HepG2 (cell line): ENCODE data around the gene MMP28. TPM values are rescaled to one million over a fixed set of nuclear protein-coding genes. Genes with fewer than 3 reads are reported as not detected.

Experiments used
- ATAC-seq: fragments of 200-7000 bp; cut with Tn5 transposase; 3 replicates; pipeline ENCODE4 v1.9.1; 2020; ENCODE audit warnings: mild to moderate bottlenecking, moderate library complexity
- BruUV-seq: library from RNA; stranded (reverse); fragments of 400-500 nt; replicated peaks from 2 replicates; lab custom pipeline; 2021; lab: Mats Ljungman, UMichigan
- CTCF ChIA-PET: fragments of 300-600 bp; formaldehyde crosslinking; extraction: SDS; loops from one replicate; lab custom pipeline; 2021; ENCODE audit warnings: low total read pairs, inconsistent platforms, low intra/inter-chr PET ratio; lab: Yijun Ruan, JAX
- POLR2A ChIA-PET: fragments of 350-600 bp; sonication (Branson Sonifier 250); formaldehyde crosslinking; loops from one replicate; lab custom pipeline; 2020; ENCODE audit warnings: antibody characterized with exemption, inconsistent platforms; lab: Yijun Ruan, JAX
- DNase-seq: peaks from one replicate; pipeline ENCODE4 v3.0.0-alpha.2; 2015; ENCODE audit warnings: low spot score
- FAIRE-seq: peaks from 3 replicates; lab custom pipeline; 2011; peaks lifted over from hg19 to GRCh38; lab: Jason Lieb, UNC
- H2AFZ ChIP-seq: one replicate; pipeline ENCODE4 v1.6.1; 2011; ENCODE audit warnings: low read length, inconsistent platforms
- H3K27ac ChIP-seq: fragments of 300-600 bp; 3 replicates; pipeline ENCODE4 v1.8.0; 2011; ENCODE audit warnings: mixed run types, mild to moderate bottlenecking, mixed read lengths, low read length, inconsistent platforms; ENCODE audit not compliant: insufficient read depth; ENCODE audit errors: extremely low read length
- H3K27me3 ChIP-seq, 2 experiments: fragments of 200-600 bp in 1 of 2; 2 replicates in 1 of 2; 3 replicates in 1 of 2; pipeline versions ENCODE4 v1.6.0 to v1.8.0; 2011; ENCODE audit warnings: low read length in 2 of 2, mild to moderate bottlenecking in 2 of 2, moderate library complexity in 2 of 2, inconsistent platforms in 1 of 2; ENCODE audit not compliant: insufficient read depth in 2 of 2, control insufficient read depth in 1 of 2
- H3K36me3 ChIP-seq, 2 experiments: fragments of 200-600 bp in 1 of 2; replicated peaks in 1 of 2; 2 replicates in 1 of 2; 3 replicates in 1 of 2; pipeline versions ENCODE4 v1.5.1 to v1.8.0; 2011; ENCODE audit warnings: low read length in 2 of 2, inconsistent platforms in 1 of 2; ENCODE audit not compliant: insufficient read depth in 2 of 2, control insufficient read depth in 1 of 2
- H3K4me1 ChIP-seq: 2 replicates; pipeline ENCODE4 v1.5.1; 2012; ENCODE audit warnings: low read length, inconsistent platforms; ENCODE audit not compliant: insufficient read depth
- H3K4me2 ChIP-seq: 2 replicates; pipeline ENCODE4 v1.6.0; 2011; ENCODE audit warnings: low read depth, low read length, inconsistent platforms
- H3K4me3 ChIP-seq, 3 experiments: fragments of 200-600 bp in 1 of 3; sonication (generic), shearing (Covaris generic) in 1 of 3; replicated peaks in 1 of 3; 2 replicates each; pipeline ENCODE4 v1.5.1; 2011 to 2016; ENCODE audit warnings: low read length in 3 of 3, inconsistent platforms in 2 of 3, low read depth in 2 of 3, mild to moderate bottlenecking in 2 of 3, control low read depth in 1 of 3, mixed read lengths in 1 of 3; ENCODE audit not compliant: insufficient read depth in 1 of 3
- H3K79me2 ChIP-seq: one replicate; pipeline ENCODE4 v1.6.1; 2011; ENCODE audit warnings: low read length, inconsistent platforms; ENCODE audit not compliant: insufficient read depth
- H3K9ac ChIP-seq: 2 replicates; pipeline ENCODE4 v1.6.0; 2011; ENCODE audit warnings: mild to moderate bottlenecking, low read depth, low read length, inconsistent platforms; ENCODE audit not compliant: insufficient read depth
- H3K9me3 ChIP-seq: 2 replicates; pipeline ENCODE4 v1.5.1; 2012; ENCODE audit warnings: mild to moderate bottlenecking, low read length
- H4K20me1 ChIP-seq: 2 replicates; pipeline ENCODE4 v1.6.0; 2011; ENCODE audit warnings: inconsistent platforms, mild to moderate bottlenecking, low read length, moderate library complexity; ENCODE audit not compliant: insufficient read depth
- CBFB ChIP-seq: sonication (generic); formaldehyde crosslinking; IDR thresholded peaks from 2 replicates; pipeline ENCODE4 v1.4.0; 2020; ENCODE audit warnings: missing genetic modification reagents
- DZIP1 ChIP-seq: sonication (generic); formaldehyde crosslinking; IDR thresholded peaks from 2 replicates; pipeline ENCODE4 v1.5.0; 2020; ENCODE audit warnings: mild to moderate bottlenecking, missing genetic modification reagents
- MAFF ChIP-seq: IDR thresholded peaks from 2 replicates; pipeline ENCODE4 v1.6.1; 2011; ENCODE audit warnings: low read depth, low read length, improper control_type of control experiment
- MAFK ChIP-seq, 2 experiments: IDR thresholded peaks in 1 of 2; conservative IDR thresholded peaks in 1 of 2; 2 replicates each; pipeline ENCODE4 v1.6.1; 2011; ENCODE audit warnings: improper control_type of control experiment in 2 of 2, low read length in 2 of 2
- REL ChIP-seq: sonication (generic); formaldehyde crosslinking; conservative IDR thresholded peaks from 2 replicates; pipeline ENCODE4 v1.8.0; 2022; ENCODE audit warnings: mild to moderate bottlenecking, missing genetic modification reagents, moderate library complexity
- ZBTB37 ChIP-seq: sonication (generic); formaldehyde crosslinking; IDR thresholded peaks from 2 replicates; pipeline ENCODE4 v1.4.0; 2020; ENCODE audit warnings: mild to moderate bottlenecking, missing genetic modification reagents
- ZFP90 ChIP-seq: sonication (generic); formaldehyde crosslinking; IDR thresholded peaks from 2 replicates; pipeline ENCODE4 v1.8.0; 2022; ENCODE audit warnings: missing genetic modification reagents, mild to moderate bottlenecking, inconsistent platforms, borderline replicate concordance
- WGBS: methylation state at CpG from one replicate; pipeline ENCODE4 v1.1.6; 2017; ENCODE audit warnings: low lambda C conversion rate; 5-methylcytosine and 5-hydroxymethylcytosine counted together
- in situ Hi-C: cut with HindIII; loops from 2 replicates; pipeline ENCODE4 v1.10.0; 2017; ENCODE audit warnings: low pct_unique_long_range_greater_than_20kb; ENCODE audit not compliant: extremely low pct_ligation_motif_present
- intact Hi-C: fragments of 100-400 bp; cut with micrococcal nuclease; formaldehyde crosslinking; loops from one replicate; pipeline ENCODE4 v1.10.0; 2022; ENCODE audit not compliant: unreplicated experiment
- polyA plus RNA-seq, 8 experiments: library from polyadenylated mRNA; depleted of rRNA in 3 of 8; stranded (reverse) in 7 of 8; unstranded in 1 of 8; fragments of >200 nt; fragmentation: Illumina TruSeq in 4 of 8; extraction: Trizol in 4 of 8; gene quantifications; 2 replicates each; pipeline versions ENCODE4 v1.2.1 to v1.2.3, GENCODE V29; 2011 to 2016; ENCODE audit warnings: low read depth in 4 of 8, missing spikeins in 1 of 8, mixed read lengths in 1 of 8; ENCODE audit not compliant: insufficient read depth in 1 of 8
- total RNA-seq, 5 experiments: library from RNA; depleted of rRNA; stranded (reverse); fragments of >200 nt; fragmentation: Illumina TruSeq; extraction: Trizol; gene quantifications; 2 replicates each; pipeline ENCODE4 v1.2.3, GENCODE V29; 2016; ENCODE audit warnings: low read depth in 1 of 5

MMP28 gene
- total and polyA plus RNA-seq, 2 of the 13 experiments (the other 11 are each of a cell fraction or from before 2014, with no cell fraction given): not detected

DNA sequence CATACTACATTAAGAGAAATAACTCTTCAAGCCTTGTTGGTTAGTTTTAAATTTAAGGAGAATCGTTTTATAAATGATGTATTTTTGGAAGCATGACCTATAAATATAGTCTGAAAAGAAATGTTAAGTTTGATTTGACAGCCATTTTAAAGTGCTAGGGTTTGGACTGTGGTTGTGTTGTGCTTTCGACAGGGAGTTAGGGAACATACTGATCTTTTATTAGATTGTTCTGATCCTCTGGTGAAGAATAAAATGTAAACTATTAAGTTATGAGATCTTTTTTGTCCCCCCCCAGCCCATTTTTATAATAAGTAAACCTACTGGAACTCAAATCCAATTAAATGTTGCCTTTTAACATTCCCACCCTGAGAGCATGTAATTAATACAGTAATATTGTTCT is 25.9 kb upstream of the MMP28 start:
- FAIRE-seq (no peak), DNase-seq (no peak), ATAC-seq (no peak)
- ChIA-PET POLR2A (no interaction called here), CTCF (no interaction called here)
- in situ Hi-C loops (loop anchor here (25.0 kb wide), 1 partner anchor 109 kb away; no protein-coding TSS in a partner anchor), intact Hi-C loops (no loop called here)
- BruUV-seq: no TSS peak
- Histone ChIP-seq H3K9ac (no peak overlapping the region), H3K79me2 (peaks cover 25% of the 10 kb centered on the region), H3K4me3 (no peak overlapping the region), H3K27me3 (no peaks in the 10 kb centered on the region), H3K27ac (no peak overlapping the region), H3K4me1 (peaks cover 25% of the 10 kb centered on the region), H4K20me1 (peaks cover 16% of the 10 kb centered on the region), H3K4me2 (no peak overlapping the region), H2AFZ (no peak overlapping the region), H3K9me3 (no peaks in the 10 kb centered on the region), H3K36me3 (peaks cover 11 to 70% of the 10 kb centered on the region in 2 experiments)
- 97% methylated on average over 2 of the region's 2 CpGs for WGBS
- TF ChIP-seq REL (no peak), DZIP1 (CRISPR knock-in tag) (no peak), ZFP90 (CRISPR knock-in tag) (no peak)

DNA sequence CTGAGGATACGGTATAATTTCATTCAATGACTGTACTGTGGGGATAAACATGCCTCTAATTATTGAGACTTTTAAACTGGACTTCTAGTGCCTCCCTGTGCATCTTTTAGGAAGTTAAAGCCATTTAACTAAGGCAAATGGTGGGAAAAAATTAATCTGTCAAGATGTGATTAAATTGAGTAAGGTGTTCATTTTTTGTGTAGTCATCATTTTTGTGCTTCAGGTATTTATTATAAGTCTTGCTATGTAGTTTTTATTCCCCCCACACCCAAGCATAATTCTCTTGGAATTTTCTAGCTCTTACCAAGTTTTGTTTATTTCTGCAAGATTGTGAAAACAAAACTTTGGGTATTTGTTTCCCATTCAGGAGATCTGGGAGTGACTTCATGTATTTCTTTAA is 24.0 kb upstream of the MMP28 start:
- WGBS: 100% methylated on average over 1 of the region's 1 CpG
- FAIRE-seq: no peak
- CTCF ChIA-PET: no interaction called here

More for the DNA sequence above, 24.0 kb upstream of the MMP28 start:
- Histone ChIP-seq H3K4me3 (no peak overlapping the region), H3K4me1 (peaks cover 40% of the 10 kb centered on the region), H2AFZ (no peak overlapping the region), H3K27ac (no peak overlapping the region), H4K20me1 (peaks cover 20% of the 10 kb centered on the region), H3K79me2 (peaks cover 41% of the 10 kb centered on the region), H3K4me2 (no peak overlapping the region), H3K36me3 (peaks cover 9 to 62% of the 10 kb centered on the region in 2 experiments), H3K9me3 (no peaks in the 10 kb centered on the region), H3K27me3 (no peaks in the 10 kb centered on the region), H3K9ac (no peak overlapping the region)
- intact Hi-C loops: no loop called here
- BruUV-seq: no TSS peak
- no peak for TF ChIP-seq ZBTB37 (CRISPR knock-in tag)
- no peak for TF ChIP-seq CBFB (CRISPR knock-in tag)
- TF ChIP-seq MAFK (conservative IDR thresholded peaks at IDR 0.05 in 1 of 2, IDR thresholded peaks at IDR 0.05 in 1 of 2; ENCODE audit: low read length in 2 of 2): peak; percentile 93 to 94
- peak; percentile 96 for TF ChIP-seq MAFF
- in situ Hi-C loops: loop anchor here (25.0 kb wide), 1 partner anchor 107 kb away; no protein-coding TSS in a partner anchor
- ATAC-seq (no peak), DNase-seq (no peak)
- POLR2A ChIA-PET: interaction anchor here (4.4 kb wide), 1 partner anchor 10 kb away, joined by 39 read pairs; the partner anchor contains the start of gene TAF15
